GM19240 (cell line): Measurements from ENCODE around the gene SLC12A7.
"Not testable (repeated sequence)": the region's sequence is repeated elsewhere in the genome, so short reads cannot be mapped to it uniquely, and the experiment has no call there.

Experiments used
- DNase-seq: peaks from one replicate; pipeline ENCODE4 v3.0.0; 2011; ENCODE audit warnings: low spot score; ENCODE audit not compliant: insufficient read length

Gene SLC12A7

DNA sequence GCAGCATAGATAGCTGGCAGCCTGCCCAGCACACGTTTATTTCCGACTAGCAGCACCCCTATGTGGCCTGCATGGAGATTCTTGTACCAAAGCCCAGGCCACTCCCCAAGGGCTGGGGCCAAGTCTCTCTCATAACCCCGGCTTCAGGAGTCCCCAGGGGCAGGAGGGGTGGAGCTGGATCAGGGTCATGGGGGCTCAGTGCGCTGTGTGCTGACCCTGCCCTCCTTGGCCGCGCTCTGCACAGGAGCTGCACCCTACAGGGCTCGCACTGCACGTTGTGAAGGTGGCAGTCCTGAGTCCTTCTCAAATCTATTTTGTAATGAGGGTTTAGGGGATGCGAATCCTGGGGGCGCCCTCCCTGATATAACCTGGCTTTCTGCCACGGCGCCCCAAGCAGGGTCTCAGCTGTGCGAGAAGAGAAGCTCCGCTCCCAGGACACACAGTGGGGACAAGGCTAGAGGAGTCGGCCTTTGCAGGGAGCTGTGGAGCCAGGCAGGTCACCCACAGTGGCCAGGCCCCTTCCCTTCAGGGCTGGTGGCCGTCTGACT lies 74.7 kb downstream of the SLC12A7 start:
- DNase-seq: no peak

DNA sequence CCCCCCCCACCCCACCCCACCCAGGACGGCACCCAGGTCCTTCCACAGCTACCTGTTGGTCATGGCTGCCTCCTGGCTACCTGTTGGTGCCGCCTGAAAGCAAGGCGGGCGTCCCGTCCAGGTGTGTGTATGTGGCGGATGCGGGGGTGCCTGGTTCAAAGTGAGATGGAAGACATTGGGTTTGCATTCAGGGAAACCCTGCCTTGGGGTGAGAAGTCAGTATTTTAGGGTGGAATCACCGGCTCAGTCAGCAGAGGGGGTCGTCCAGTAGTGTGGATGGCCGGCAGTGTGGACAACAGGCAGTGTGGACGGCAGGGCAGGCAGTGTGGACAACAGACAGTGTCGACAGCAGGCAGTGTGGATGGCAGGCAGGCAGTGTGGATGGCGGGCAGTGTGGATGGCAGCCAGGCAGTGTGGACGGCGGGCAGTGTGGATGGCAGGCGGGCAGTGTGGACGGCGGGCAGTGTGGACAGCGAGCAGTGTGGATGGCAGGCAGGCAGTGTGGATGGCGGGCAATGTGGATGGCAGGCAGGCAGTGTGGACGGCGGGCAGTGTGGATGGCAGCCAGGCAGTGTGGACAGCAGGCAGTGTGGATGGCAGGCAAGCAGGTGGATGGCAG lies 75.2 kb downstream of the SLC12A7 start:
- DNase-seq: no peak

GRCh38 chr5:1035421-1036405 lies 76.2 kb downstream of the SLC12A7 start:
- DNase-seq: no peak

GRCh38 chr5:1034986-1035385 lies 76.9 kb downstream of the SLC12A7 start:
- DNase-seq: no peak

GRCh38 chr5:1034421-1034905 lies 77.4 kb downstream of the SLC12A7 start:
- no peak for DNase-seq

DNA sequence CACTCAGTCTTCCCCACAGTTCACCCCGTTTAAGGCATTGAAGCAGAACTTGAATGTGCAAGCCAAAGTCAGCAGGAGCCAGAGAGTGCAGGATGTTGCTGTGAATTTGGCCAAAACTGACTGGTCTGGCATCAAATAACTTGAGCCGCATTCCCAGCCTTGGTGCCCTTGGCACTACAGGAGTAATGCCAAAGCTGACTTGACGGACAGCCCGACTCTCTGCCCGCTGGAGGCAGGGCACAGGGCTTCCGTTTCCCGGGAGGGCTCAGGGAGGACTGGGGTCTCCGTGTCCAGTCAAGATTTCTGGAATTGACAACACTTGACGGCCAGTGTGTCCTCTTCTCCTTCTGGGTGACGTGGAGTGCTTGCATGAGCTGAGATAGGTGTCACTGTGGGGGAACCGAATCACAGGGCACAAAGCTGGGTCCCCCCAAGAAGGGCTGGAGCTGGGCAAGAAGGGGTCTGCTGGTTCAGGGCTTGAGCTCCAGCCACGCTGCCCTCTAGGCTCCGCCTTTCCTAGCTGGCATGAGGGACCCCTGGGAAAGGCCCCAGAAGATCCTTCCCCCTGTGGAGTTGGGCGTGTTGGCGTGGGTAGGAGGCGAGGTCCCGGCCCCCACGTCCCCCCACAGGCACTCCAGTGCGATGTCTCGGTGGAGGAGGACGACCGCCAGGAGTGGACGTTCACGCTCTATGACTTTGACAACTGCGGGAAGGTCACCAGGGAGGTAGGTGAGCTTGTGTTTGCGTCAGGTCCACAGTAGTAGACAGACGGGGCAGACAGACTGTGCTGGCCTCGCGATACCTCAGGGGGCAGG lies 78.0 kb downstream of the SLC12A7 start:
- no peak for DNase-seq

DNA sequence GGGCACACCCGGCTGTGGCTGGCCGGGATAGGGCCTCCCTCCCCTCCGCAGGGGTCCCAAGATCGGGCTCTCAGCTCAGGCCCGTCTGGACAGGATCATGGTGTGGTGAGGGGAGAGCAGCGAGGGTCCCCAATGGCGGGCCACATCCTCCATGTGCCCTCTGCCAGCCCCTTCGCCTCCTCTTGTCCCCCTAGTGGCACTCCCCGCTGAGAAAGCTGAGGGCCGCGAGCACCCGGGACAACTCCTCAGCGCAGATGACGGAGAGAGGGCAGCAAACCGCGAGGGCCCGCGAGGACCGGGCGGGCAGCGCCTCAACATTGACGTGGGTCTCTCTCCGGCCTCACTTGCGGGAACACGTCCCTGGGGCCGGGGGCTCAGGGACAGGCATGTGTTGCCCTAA lies 78.7 kb downstream of the SLC12A7 start:
- DNase-seq: no peak

- no peak for DNase-seq
These were observed 79.3 kb downstream of the SLC12A7 start for GRCh38 chr5:1032551-1033027.

DNA sequence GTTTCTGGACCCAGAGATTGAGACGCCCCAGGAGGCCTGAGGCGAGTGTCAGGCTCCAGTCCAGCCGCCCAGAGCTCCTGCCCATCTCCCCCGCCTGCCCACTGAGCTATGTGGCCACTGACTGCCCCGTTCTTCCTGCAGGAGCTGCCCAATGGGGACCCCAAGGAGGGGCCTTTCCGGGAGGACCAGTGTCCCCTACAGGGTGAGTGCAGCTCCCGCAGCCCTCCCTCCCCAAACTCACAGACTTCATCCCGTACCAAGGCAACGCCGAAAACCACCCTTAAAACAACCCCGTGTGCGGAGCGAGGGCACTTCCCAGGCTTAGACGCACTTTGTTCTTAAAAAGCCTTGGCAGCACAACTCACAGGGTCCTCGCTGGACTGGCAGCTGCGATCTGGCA lies 79.9 kb downstream of the SLC12A7 start:
- no peak for DNase-seq

DNA sequence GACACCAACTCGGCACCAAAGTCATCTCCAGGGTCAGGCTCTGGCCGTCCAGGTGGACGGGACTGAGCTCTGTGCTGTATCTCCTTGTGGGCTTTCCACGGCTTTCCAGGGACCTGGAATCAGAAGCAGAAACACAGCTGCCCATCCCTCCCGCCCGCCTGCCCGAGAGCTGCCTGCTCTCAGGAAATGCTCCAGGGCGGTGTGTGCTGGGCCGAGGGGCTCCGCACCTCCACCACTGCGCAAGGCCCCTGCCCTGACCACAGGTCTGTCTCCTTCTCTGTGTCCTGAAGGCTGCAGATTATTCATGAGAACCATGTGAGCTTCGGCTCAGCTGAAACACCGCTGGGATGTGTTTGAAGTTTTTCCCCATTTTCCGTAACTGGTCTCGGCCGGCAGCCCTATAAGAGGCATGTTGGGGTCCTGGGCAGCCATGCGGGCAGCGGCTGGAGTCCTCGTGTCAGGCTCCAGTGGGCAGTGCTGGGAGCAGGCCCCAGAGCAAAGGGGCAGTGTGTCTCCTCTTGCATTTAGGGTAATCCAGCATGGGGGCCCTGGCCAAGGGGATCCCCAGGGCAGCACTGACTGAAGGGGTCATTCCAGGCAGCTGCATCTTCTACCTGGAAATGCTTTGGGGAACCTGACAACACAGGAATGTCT lies 80.4 kb downstream of the SLC12A7 start:
- DNase-seq: no peak

DNA sequence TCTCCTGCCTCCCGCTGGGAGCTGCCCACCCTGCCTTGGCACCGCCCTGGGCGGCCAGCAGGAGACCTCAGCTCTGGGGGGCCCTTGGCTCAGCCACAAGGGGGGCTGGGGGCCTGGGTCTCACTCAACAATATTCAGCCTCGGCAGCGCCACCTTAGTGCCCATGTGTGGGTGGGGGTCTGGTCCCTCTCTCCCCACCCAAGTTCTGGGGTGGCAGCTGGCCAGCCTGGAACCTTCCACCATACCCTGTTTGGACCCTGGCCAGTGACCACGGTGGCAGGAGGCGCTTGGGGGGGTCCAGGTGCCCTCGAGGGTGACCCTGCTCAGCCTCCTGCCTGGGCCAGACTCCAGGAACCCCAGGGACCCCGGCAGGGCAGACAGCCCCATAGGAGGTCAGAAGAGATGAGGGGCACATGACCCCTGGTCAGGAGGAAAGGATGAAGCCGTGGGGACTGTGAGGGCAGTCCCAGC lies 81.0 kb downstream of the SLC12A7 start:
- no peak for DNase-seq

GRCh38 chr5:1029945-1030625 lies 81.8 kb downstream of the SLC12A7 start:
- DNase-seq: no peak

DNA sequence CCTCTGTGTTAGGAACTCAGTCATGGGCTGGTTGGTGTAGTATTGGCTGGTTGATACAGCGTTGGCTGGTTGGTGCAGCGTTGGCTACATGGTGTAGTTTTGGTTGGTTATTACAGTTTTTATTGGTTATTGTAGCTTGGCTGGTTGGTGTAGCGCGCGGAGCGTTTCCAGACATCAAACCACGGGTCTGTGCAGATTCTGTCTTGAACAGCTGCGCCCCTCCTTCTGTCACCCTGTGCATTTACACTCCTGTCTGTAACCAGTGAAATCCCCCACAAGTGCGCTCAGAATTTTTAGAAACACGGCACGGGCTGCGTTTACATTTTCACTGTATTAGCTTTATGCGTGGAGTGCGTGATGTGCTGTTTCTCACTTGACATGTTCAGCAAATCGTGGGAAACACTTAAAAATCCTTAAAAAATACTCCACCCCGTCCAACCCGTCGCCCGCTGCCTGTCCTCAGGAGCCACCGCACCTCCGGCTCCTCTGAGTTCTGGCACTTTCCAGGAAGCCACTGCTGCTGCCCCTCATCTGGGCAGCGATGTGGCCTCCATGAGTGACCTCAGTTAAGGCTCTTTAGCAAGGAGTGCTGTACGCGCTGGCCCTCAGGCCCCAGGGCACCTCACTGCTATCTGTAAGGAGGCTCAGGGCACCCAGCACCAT lies 82.5 kb downstream of the SLC12A7 start:
- DNase-seq: no peak

GRCh38 chr5:1028481-1029281 lies 83.2 kb downstream of the SLC12A7 start:
- DNase-seq: no peak

- DNase-seq: no peak
These were observed 84.0 kb downstream of the SLC12A7 start for GRCh38 chr5:1027631-1028441.

GRCh38 chr5:1026700-1027621 lies 84.9 kb downstream of the SLC12A7 start:
- no peak for DNase-seq

- not testable (repeated sequence) for DNase-seq
These were observed 89.9 kb downstream of the SLC12A7 start for GRCh38 chr5:1021969-1022336.
